Activated CD8-positive, alpha-beta memory T cell treated with anti-CD3 and anti-CD28 coated beads, Interleukin-2, amount 50 U/mL, for 1 hour (primary cell): ENCODE measurements around the gene NSMCE4A.
"Not testable (repeated sequence)": the region's sequence is repeated elsewhere in the genome, so short reads cannot be mapped to it uniquely, and the experiment has no call there.

Experiments used
- DNase-seq: peaks from one replicate; pipeline ENCODE4 v3.0.0-alpha.2; 2020; ENCODE audit errors: extremely low read depth

The NSMCE4A gene

DNA sequence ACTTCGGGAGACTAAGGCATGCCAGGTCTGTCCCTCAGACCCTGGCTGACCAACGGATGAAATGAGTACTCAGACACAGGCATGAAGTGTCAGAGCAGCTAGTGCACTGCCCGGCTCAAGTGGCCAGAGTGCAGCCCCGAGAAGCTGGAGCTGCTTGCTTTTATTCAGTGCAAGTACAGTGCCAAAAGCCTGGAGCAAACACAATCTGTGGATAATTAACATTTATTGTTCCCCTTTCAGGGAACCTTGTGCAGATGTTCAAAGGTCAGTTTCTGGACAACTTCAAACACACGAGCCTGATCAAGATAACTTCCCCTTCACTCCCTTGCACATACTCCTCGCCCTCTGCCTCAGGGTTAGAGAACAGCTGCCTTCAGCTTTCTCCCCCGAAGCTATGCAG, 39.3 kb downstream of the NSMCE4A start:
- no peak for DNase-seq

GRCh38 chr10:121930268-121931085, 44.5 kb downstream of the NSMCE4A start:
- DNase-seq: not testable (repeated sequence)

DNA sequence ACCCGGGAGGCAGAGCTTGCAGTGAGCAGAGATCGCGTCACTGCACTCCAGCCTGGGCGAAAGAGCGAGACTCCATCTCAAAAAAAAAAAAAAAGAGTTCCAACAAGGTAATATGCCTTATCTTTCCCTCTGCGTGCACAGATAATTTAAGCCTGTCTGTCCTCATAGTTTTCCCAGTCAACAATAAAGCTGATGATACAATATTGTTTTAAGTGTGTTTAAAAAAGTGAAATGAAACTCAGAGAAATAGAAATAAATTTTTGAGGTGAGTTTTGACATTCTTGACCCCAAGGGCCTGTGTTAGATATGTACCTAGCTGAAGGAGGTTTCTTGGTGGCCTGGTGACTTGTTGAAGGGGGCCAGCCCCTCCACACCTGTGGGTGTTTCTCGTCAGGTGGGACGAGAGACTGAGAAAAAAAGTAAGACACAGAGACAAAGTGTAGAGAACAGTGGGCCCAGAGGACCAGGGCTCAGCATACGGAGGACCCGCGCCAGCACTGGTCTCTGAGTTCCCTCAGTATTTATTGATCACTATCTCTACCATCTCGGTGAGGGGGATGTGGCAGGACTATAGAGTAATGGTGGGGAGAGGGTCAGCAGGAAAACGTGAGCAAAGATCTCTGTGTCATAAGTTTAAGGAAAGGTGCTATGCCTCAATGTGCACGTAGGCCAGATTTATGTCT, 45.3 kb downstream of the NSMCE4A start:
- not testable (repeated sequence) for DNase-seq

GRCh38 chr10:121928528-121928884, 46.5 kb downstream of the NSMCE4A start:
- no peak for DNase-seq

DNA sequence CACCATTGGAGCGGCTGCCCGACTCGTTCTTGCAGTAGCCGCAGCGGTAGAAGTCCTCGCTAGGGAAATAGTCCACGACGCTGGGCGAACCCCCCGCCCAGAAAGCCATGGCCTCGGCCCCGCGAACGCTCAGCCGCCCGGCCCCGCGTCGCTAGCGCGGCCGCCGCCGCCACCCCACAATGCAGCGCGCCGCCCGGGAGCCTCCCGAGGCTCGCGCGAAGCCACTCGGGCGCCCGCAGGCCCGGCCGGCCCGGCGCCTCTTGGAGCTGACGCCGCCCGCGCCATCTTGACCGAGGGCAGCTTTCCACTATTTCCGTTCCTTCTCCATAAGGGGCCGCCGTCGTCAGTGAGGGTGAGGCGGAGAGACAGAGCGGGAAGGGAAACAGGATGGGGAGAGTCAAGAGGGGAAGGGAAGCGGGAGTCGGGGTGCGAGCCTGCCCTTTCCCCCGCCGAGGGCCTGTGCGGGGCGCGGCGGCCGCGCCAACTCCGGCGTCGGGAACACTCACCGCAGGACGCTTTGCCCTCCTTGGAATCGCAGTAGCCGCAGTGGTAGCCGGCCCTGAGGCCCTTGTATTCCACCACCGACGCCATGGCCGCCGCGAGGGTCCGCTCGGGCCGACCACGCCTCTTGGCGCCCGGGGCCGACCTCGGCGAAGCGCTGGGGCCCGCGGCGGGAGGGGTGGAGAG, 47.0 kb downstream of the NSMCE4A start, which contains the start of gene ATE1:
ATE1 (minus strand) TSS at position 191 of the 687 bp plus-strand sequence; CDS start at position 109, 82 bp downstream.
- peak; percentile 30 for DNase-seq

DNA sequence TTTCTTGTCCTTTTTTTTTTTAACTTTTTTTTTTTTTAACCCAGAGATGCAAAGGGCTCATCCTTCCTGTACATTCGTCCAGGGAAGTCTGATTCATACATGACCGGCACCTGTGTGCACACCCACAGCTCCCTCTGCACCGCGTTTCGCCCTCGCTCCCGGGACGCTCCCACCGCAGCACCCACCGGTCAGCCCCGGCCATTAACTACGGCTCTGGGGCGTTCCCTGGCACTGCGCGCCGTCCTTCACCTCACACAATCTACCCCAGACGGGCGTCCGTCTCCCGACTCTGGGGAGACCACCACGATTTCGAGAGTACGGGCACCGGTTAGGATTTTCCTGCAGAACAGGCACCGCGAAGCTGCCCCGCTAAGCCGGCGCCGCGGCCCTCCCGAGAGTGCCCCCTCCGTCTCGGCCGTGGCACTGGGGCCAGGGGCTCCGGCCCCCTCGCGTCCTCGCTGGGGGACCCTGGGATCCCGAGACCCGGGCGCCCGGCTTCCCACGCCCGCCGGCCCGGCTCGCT, 47.6 kb downstream of the NSMCE4A start:
- DNase-seq: no peak

DNA sequence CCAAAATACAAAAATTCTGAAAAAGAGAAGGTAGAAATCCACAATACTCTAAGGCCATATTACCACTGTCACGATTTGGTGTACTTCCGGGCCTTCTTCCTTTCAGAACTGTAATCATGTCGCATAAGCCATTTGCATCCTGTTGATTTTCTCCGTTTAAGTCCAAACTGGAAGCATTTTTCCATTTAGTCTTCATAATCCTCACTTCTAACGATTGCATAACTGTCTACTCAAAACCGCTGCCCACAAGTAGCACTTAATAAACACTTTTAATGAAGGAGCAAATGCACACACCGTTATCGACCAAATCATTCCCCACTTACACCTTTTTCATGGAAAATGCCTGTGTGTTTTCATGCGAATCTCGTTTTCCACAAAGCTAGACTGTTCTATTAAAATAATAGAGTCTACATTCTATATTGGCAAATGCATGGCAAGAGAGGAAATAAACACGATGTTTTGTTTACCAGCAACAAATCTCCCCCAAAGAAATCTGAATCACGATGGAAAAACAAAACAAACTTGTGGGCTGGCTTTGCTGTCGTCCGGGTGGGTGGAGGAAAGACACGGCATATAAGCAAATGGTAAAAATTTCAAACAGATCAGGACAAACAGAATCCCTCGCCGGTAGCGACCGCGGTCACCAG, 48.2 kb downstream of the NSMCE4A start:
- DNase-seq: no peak

GRCh38 chr10:121926157-121926556, 48.9 kb downstream of the NSMCE4A start:
- DNase-seq: no peak

- no peak for DNase-seq
Observed at GRCh38 chr10:121921238-121921931, 53.6 kb downstream of the NSMCE4A start.

DNA sequence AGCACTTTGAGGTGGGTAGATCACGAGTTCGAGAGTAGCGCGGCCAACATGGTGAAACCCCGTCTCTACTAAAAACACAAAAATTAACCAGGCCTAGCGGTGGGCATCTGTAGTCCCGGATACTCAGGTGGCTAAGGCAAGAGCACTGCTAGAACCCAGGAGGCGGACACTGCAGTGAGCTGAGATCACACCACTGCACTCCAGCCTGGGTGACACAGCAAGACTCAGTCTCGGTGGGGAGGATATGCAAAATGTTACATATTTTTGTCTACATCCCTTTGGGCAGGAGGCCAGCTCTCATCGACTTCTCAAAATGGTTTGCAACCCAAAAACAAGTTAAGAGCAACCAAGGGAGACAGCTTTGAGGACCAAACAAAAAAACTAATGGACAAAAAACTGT, 55.4 kb downstream of the NSMCE4A start:
- DNase-seq: no peak

GRCh38 chr10:121918800-121919199, 56.2 kb downstream of the NSMCE4A start:
- DNase-seq: not testable (repeated sequence)

- no peak for DNase-seq
Observed at GRCh38 chr10:121914661-121915060, 60.4 kb downstream of the NSMCE4A start.

DNA sequence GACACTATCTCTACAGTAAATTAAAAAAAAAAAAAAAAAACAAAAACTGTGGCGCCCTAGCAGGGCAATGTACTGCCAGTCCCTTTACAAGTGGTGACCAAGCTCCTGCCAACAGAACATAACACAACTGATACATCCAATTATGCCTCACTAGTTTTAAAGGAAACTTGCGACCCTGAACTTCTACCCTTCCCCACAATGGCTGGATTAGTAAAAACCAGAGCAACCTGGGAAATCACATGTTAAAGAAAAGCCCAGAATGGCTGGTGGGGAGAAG, 63.7 kb downstream of the NSMCE4A start:
- no peak for DNase-seq

- no peak for DNase-seq
Observed at GRCh38 chr10:121910673-121911420, 64.2 kb downstream of the NSMCE4A start.
